Pancreas (tissue), 10 donors: Measurements from ENCODE around the gene MARK3. TPM values are rescaled to one million over a fixed set of nuclear protein-coding genes. Genes with fewer than 3 reads are reported as not detected.
A peak's percentile ranks its signal among the peaks of the same experiment; 100 is the strongest.

Source experiments
- ATAC-seq, 4 donors: fragments of 200-7000 bp; cut with Tn5 transposase; one replicate each; pipeline versions ENCODE4 v1.8.0 to v1.9.1; 2020; ENCODE audit warnings: mild to moderate bottlenecking in 4 of 4, moderate library complexity in 4 of 4
- DNase-seq, 6 donors: peaks; one replicate each; pipeline ENCODE4 v3.0.0-alpha.2; 2020
- FAIRE-seq: peaks from 2 replicates; lab custom pipeline; 2012; peaks lifted over from hg19 to GRCh38; lab: Jason Lieb, UNC
- H3K27ac ChIP-seq, 4 donors: fragments of 200-600 bp; sonication (generic); 1 replicate in 3 of 4; 2 replicates in 1 of 4; pipeline versions ENCODE4 v1.5.0 to v1.8.0; 2020
- H3K27me3 ChIP-seq, 4 donors: fragments of 200-600 bp; one replicate each; pipeline ENCODE4 v1.8.0; 2021
- H3K36me3 ChIP-seq, 3 donors: fragments of 200-600 bp; sonication (generic) in 1 of 3; one replicate each; pipeline versions ENCODE4 v1.5.0 to v1.8.0; 2020 to 2021
- H3K4me1 ChIP-seq, 3 donors: fragments of 200-600 bp; one replicate each; pipeline ENCODE4 v1.8.0; 2021
- H3K4me3 ChIP-seq, 4 donors: fragments of 200-600 bp; sonication (generic) in 2 of 4; one replicate each; pipeline versions ENCODE4 v1.5.0 to v1.8.0; 2020 to 2021
- H3K9me3 ChIP-seq, 4 donors: fragments of 200-600 bp; one replicate each; pipeline ENCODE4 v1.8.0; 2021
- WGBS, 2 donors: extraction: QIAGEN DNeasy Blood & Tissue Kit; methylation state at CpG; one replicate each; pipeline ENCODE4 v1.1.7; 2013; 5-methylcytosine and 5-hydroxymethylcytosine counted together
- intact Hi-C, 3 donors: fragments of 100-400 bp; cut with DNase I; formaldehyde crosslinking; loops; one replicate each; pipeline versions ENCODE4 v1.11.1 to v1.14.2; 2022
- polyA plus RNA-seq, 2 donors: library from polyadenylated mRNA; stranded (reverse); fragments of 200-250 nt; gene quantifications; one replicate each; pipeline ENCODE4 v1.2.3, GENCODE V29; 2013
- total RNA-seq, 6 donors: library from RNA; stranded (reverse); fragmentation: NEBNext Ultra II Directional in 4 of 6; extraction: Animal tissue kit (Norgen Biotek cat#: 25700) in 4 of 6; gene quantifications; one replicate each; pipeline versions ENCODE4 v1.2.1 to v1.2.4, GENCODE V29; 2021 to 2023
- TF ChIP-seq, protein P1 (sequence below), 4 donors: fragments of 200-600 bp; sonication (generic) in 3 of 4; IDR thresholded peaks; one replicate each; pipeline versions ENCODE4 v1.5.0 to v1.8.0; 2021; ENCODE audit warnings: antibody characterized with exemption in 4 of 4
- donor health status: healthy with polysubstance abuse.
- donor health status: DM: no; HTN: no; CAD: no; lungs with moderate emphysema.
- donor health status: DM: no; HTN: no; CAD: no.
- donor health status: control.
- donor health status: control.
- donor health status: Bipolar disorder and iron deficiency.
- donor health status: DM: yes; HTN: yes; CAD: no.
- donor health status: DM: no; HTN: no; CAD: no.
- donor health status: DM: no; HTN: no; CAD: no.
- donor health status: DM: yes; HTN: yes; CAD: no.

Gene MARK3
- total and polyA plus RNA-seq, 8 donors, result 35.3 to 110 (median 47.0) TPM

DNA sequence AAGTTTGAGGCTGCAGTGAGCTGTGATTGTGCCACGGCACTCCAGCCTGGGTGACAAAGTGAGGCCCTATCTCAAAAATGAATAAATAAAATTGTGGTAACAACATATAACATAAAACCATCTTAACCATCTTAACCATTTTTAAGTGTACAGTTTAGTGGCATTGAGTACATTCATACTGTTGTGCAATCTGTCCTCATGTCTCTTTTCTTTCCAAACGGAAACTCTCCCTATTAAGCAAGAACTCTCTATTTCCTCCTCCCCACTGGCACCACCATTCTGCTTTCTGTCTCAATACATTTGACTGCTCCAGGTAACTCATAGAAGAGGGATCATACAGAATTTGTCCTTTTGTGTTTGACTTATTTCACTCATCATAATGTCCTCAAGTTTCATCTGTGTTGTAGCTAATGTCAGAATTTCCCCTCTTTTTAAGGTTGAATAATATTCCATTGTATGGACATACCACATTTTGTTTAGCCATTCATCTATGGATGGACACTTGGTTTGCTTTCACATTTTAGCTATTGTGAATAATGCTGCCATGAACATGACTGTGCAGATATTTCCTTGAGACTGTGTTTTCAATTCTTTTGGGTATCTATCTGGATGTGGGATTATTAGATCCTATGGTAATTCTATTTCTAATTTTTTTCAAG is 4.4 kb upstream of the MARK3 start:
- intact Hi-C loops, result no loop called here

DNA sequence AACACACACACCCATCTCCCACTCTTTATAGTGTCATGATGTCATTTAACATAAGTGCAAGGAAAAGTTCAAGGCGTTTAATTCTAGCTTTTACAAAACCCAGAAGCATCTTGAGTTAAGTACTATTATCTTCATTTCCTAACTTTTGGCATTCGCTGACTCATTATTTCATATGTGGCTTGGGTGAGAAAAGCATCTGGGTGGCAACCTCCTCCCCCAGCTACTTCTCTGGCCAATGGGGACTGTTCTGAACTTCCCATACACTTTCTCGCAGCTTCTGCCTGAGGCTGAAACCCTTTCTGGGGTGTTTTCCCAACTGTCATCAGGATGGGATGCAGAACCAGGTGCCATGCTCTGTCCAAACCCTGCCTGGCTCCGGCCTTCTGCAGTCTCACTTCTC is 2.8 kb upstream of the MARK3 start:
- intact Hi-C loops, result no loop called here
- DNase-seq (no peak), ATAC-seq (no peak), FAIRE-seq (no peak)
- H3K27me3 ChIP-seq, result no peaks in the 10 kb centered on the region
- no peaks in the 10 kb centered on the region for H3K9me3 ChIP-seq
- H3K4me1 ChIP-seq, result peaks cover 0 to 7% (median 4%) of the 10 kb centered on the region in 3 donors
- WGBS, 2 donors, result 75 to 80% methylated on average over 4 of the region's 4 CpGs
- H3K4me3 ChIP-seq, result no peak overlapping the region
- no peak overlapping the region for H3K27ac ChIP-seq
- no peaks in the 10 kb centered on the region for H3K36me3 ChIP-seq
- TF ChIP-seq, protein P1, sequence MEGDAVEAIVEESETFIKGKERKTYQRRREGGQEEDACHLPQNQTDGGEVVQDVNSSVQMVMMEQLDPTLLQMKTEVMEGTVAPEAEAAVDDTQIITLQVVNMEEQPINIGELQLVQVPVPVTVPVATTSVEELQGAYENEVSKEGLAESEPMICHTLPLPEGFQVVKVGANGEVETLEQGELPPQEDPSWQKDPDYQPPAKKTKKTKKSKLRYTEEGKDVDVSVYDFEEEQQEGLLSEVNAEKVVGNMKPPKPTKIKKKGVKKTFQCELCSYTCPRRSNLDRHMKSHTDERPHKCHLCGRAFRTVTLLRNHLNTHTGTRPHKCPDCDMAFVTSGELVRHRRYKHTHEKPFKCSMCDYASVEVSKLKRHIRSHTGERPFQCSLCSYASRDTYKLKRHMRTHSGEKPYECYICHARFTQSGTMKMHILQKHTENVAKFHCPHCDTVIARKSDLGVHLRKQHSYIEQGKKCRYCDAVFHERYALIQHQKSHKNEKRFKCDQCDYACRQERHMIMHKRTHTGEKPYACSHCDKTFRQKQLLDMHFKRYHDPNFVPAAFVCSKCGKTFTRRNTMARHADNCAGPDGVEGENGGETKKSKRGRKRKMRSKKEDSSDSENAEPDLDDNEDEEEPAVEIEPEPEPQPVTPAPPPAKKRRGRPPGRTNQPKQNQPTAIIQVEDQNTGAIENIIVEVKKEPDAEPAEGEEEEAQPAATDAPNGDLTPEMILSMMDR (IDR thresholded peaks at IDR 0.05), result no peak

More for the DNA sequence above, 4.4 kb upstream of the MARK3 start:
- no peaks in the 10 kb centered on the region for H3K36me3 ChIP-seq
- H3K9me3 ChIP-seq, result no peaks in the 10 kb centered on the region
- no peak overlapping the region for H3K4me3 ChIP-seq
- no peak for DNase-seq
- WGBS, 2 donors, result 0 to 18% methylated on average over 2 of the region's 2 CpGs
- H3K27me3 ChIP-seq, result no peaks in the 10 kb centered on the region
- no peak for ATAC-seq
- TF ChIP-seq, protein P1 (IDR thresholded peaks at IDR 0.05), result no peak
- H3K4me1 ChIP-seq, result peaks cover 0 to 4% (median 4%) of the 10 kb centered on the region in 3 donors
- no peak for FAIRE-seq
- H3K27ac ChIP-seq, result no peak overlapping the region

DNA sequence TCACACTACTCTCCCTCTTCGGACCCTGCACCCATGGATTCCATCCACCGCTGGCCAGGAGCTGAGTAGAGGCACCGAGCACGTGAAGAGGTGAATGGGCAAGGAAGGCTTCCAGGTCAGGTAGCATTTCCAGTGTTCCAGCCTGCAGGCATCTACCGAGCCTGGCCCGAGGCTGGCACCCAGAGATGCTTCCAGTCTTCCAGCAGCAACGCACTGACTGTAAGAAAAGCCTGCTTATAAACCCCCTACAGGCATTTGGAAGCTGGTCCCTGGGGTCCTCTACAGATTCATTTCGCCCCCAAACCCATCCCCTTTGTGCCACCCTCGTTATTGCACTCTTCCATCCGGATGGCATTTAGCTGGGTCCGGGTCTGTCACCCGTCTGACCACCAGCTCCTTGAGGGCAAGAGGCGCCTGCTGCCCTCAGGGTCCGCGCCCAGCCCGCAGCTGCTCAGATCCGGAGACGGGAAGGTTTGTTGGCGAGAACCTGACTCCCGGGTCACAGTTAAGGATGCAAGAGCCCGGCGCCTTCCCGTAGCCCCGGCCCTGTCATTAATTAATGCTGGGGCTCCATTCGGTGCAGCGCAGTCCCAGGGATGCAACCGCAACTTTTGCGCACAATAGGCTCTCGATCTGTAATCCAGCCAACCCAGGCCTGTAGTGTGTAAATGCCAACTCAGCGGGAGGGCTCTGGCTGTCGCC is 614 bp upstream of the MARK3 start:
- H3K4me3 ChIP-seq, result peak overlapping the region; percentile 87 to 100 (median 98)
- intact Hi-C loops, result no loop called here
- peak overlapping the region; percentile 85 to 99 (median 98) for H3K27ac ChIP-seq
- 8% methylated on average over 31 of the region's 31 CpGs for WGBS, 2 donors
- no peaks in the 10 kb centered on the region for H3K27me3 ChIP-seq
- peaks cover 8 to 23% (median 12%) of the 10 kb centered on the region in 3 donors for H3K4me1 ChIP-seq
- H3K9me3 ChIP-seq, result no peaks in the 10 kb centered on the region
- ATAC-seq, result peak in 2 of 4 donors; percentile 27 to 36
- DNase-seq, result peak in 3 of 6 donors; percentile 46 to 62 (median 62)
- no peaks in the 10 kb centered on the region for H3K36me3 ChIP-seq
- TF ChIP-seq, protein P1 (IDR thresholded peaks at IDR 0.05), result no peak
- no peak for FAIRE-seq

DNA sequence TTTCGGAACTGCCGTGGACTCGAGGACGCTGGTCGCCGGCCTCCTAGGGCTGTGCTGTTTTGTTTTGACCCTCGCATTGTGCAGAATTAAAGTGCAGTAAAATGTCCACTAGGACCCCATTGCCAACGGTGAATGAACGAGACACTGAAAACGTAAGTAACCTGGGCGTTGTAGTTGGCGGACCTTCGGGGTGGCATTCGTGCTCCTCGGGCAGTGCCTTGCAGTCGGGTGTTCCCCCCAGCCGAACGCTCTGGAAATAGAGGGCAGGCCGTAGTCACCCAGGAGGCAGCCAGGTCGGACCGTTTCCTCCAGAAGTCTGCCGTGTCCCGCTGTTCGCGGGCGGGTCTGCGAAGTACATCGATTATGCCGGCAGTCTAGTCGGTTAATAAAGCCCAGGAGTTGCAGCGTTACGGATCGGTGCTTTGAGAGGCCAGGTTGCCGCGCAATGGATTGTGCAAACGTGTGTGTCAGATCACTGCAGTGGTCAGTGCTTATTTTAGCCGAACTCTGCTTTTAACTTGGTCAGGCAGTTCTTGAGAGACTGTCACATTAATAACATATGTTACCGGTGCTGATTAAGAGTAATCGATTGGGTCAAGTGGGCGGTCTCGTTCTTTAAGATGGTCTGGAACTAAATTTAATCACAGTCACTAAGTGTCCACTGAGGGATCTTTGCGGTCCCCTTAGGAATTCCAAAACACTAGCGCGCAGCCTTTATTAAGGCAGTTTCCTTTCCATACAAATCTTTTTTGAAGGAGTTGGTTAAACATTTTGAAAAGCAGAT is 906 bp downstream of the MARK3 start:
- Histone ChIP-seq H3K9me3 (no peaks in the 10 kb centered on the region), H3K27me3 (no peaks in the 10 kb centered on the region), H3K4me3 (peak overlapping the region; percentile 87 to 100 (median 98)), H3K4me1 (peaks cover 8 to 29% (median 14%) of the 10 kb centered on the region in 3 donors), H3K36me3 (no peaks in the 10 kb centered on the region), H3K27ac (peak overlapping the region; percentile 85 to 99 (median 98))
- DNase-seq, result peak in 5 of 6 donors; percentile 26 to 75 (median 50)
- intact Hi-C loops, result no loop called here
- WGBS, 2 donors, result 0% methylated on average over 42 to 44 of the region's 44 CpGs
- no peak for FAIRE-seq
- TF ChIP-seq, protein P1 (IDR thresholded peaks at IDR 0.05), result no peak
- peak; percentile 23 to 37 (median 26) for ATAC-seq
